GM12864 (cell line): Measurements from ENCODE around the gene ZMYND11.

Experiments
- DNase-seq: peaks from one replicate; pipeline ENCODE4 v3.0.0-alpha.2; 2011; ENCODE audit warnings: low read depth
- H3K4me3 ChIP-seq: 2 replicates; pipeline ENCODE4 v1.5.1; 2011; ENCODE audit warnings: mild to moderate bottlenecking, low read depth, low read length, control low read depth
- CTCF ChIP-seq: IDR thresholded peaks from 2 replicates; pipeline ENCODE4 v1.5.1; 2011; ENCODE audit warnings: low read depth, mild to moderate bottlenecking, moderate library complexity, low read length, control low read depth, inconsistent platforms; ENCODE audit errors: missing control alignments

The ZMYND11 gene

GRCh38 chr10:92153-92552, 43.1 kb upstream of the ZMYND11 start:
- H3K4me3 ChIP-seq: no peak overlapping the region
- TF ChIP-seq CTCF: no peak
- no peak for DNase-seq

- TF ChIP-seq CTCF: no peak
- H3K4me3 ChIP-seq: no peak overlapping the region
- DNase-seq: no peak
Measured at GRCh38 chr10:92846-93245, 42.4 kb upstream of the ZMYND11 start.

DNA sequence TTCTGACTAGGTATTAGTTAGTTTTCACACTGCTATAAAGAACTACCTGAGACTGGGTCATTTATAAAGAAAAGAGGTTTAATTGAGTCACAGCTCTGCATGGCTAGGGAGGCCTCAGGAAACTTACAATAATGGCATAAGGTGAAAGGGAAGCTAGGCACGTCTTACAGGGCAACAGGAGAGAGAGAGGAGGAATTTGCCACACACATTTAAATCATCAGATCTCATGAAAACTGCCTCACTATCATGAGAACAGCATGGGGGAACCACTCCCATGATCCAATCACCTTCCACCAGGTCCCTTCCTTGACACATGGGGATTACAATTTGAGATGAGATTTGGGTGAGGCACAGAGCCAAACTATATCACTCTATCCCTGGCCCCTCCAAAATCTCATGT, 40.6 kb upstream of the ZMYND11 start:
- DNase-seq: no peak
- no peak overlapping the region for H3K4me3 ChIP-seq
- TF ChIP-seq CTCF: no peak

DNA sequence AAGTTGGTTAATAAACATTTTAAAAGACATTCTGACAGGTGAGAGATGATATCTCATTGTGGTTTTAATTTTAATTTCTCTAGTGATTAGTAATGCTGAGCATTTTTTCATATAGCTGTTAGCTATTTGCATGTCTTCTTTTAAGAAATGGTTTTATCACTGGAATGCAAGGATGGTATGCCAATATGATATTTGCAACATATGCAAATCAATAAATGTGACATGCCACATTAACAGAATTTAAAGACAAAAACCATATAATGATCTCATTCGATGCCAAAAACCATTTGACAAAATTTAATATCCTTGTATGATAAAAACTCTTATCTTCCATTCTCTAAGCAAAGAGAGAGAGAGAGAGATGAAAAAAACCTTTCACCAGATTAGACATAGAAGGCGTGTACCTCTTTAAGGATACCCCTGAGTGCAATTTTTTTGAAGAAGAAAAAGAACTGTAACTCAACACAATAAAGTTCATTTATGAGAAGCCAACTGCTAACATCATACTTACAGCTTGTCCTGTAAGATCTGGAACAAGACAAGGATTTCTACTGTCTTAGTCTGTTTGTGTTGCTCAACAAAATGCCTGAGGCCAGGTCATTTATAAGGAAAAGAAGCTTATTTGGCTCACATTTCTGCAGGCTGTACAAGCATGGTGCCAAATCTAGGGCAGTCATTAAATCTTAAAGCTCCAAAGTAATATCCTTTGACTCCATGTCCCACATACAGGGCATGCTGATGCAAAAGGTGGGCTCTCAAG, 39.7 kb upstream of the ZMYND11 start:
- H3K4me3 ChIP-seq: no peak overlapping the region
- no peak for TF ChIP-seq CTCF
- no peak for DNase-seq

- no peak for TF ChIP-seq CTCF
- no peak for DNase-seq
Measured at GRCh38 chr10:96466-96865, 38.8 kb upstream of the ZMYND11 start.

GRCh38 chr10:104416-104815, 30.8 kb upstream of the ZMYND11 start:
- no peak overlapping the region for H3K4me3 ChIP-seq
- TF ChIP-seq CTCF: no peak
- DNase-seq: no peak

More at GRCh38 chr10:96466-96865, 38.8 kb upstream of the ZMYND11 start:
- H3K4me3 ChIP-seq: no peak overlapping the region
